ENCODE measurements around the gene RDH8. TPM values are rescaled to one million over a fixed set of nuclear protein-coding genes. Genes with fewer than 3 reads are reported as not detected.

The RDH8 gene, protein sequence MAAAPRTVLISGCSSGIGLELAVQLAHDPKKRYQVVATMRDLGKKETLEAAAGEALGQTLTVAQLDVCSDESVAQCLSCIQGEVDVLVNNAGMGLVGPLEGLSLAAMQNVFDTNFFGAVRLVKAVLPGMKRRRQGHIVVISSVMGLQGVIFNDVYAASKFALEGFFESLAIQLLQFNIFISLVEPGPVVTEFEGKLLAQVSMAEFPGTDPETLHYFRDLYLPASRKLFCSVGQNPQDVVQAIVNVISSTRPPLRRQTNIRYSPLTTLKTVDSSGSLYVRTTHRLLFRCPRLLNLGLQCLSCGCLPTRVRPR
- not detected in 2 replicates for total RNA-seq (2014; rRNA removed; shearing (Covaris generic))

GRCh38 chr19:10013316-10013715 lies at the start of gene RDH8:
RDH8 (plus strand) TSS chr19:10013483; CDS start chr19:10013498, 15 bp downstream.

GRCh38 chr19:10010247-10010691 lies 3.0 kb upstream of the RDH8 start, which contains the start of gene COL5A3:
COL5A3 (minus strand) TSS chr19:10010504; CDS start chr19:10010385, 119 bp downstream.

Small RNA genes lying within 50 kb of the gene (small RNA-seq; reads per million reads assigned to genes)
- gene MIR5589: not detected

Other genes with a start within 250 kb of the RDH8 start
- gene ZNF846, start 244.7 kb upstream of the RDH8 start, total RNA-seq (2014; rRNA removed; shearing (Covaris generic)): 1.9 and 7.7 TPM in 2 replicates
- 27.1 and 35.0 TPM in 2 replicates for gene FBXL12, start 194.4 kb upstream of the RDH8 start, total RNA-seq (2014; rRNA removed; shearing (Covaris generic))
- gene UBL5, start 185.6 kb upstream of the RDH8 start, total RNA-seq (2014; rRNA removed; shearing (Covaris generic)): 429 and 509 TPM in 2 replicates
- gene PIN1, start 178.2 kb upstream of the RDH8 start, total RNA-seq (2014; rRNA removed; shearing (Covaris generic)): 189 and 204 TPM in 2 replicates
- gene OLFM2, start 77.0 kb upstream of the RDH8 start, total RNA-seq (2014; rRNA removed; shearing (Covaris generic)): 0.50 and 0.53 TPM in 2 replicates
- 2.6 and 4.6 TPM in 2 replicates for gene COL5A3, start 3.0 kb upstream of the RDH8 start, total RNA-seq (2014; rRNA removed; shearing (Covaris generic))
- gene SHFL, start 72.8 kb downstream of the RDH8 start, total RNA-seq (2014; rRNA removed; shearing (Covaris generic)): 25.4 and 28.4 TPM in 2 replicates
- 0.34 and 0.94 TPM in 2 replicates for gene ANGPTL6, start 89.2 kb downstream of the RDH8 start, total RNA-seq (2014; rRNA removed; shearing (Covaris generic))
- 119 and 135 TPM in 2 replicates for gene PPAN, start 92.9 kb downstream of the RDH8 start, total RNA-seq (2014; rRNA removed; shearing (Covaris generic))
- gene P2RY11, start 98.2 kb downstream of the RDH8 start, total RNA-seq (2014; rRNA removed; shearing (Covaris generic)): 20.8 and 21.1 TPM in 2 replicates
- 698 and 733 TPM in 2 replicates for gene EIF3G, start 106.4 kb downstream of the RDH8 start, total RNA-seq (2014; rRNA removed; shearing (Covaris generic))
- 221 and 236 TPM in 2 replicates for gene DNMT1, start 181.5 kb downstream of the RDH8 start, total RNA-seq (2014; rRNA removed; shearing (Covaris generic))
- gene S1PR2, start 217.8 kb downstream of the RDH8 start, total RNA-seq (2014; rRNA removed; shearing (Covaris generic)): 18.5 and 21.3 TPM in 2 replicates
- gene MRPL4, start 238.7 kb downstream of the RDH8 start, total RNA-seq (2014; rRNA removed; shearing (Covaris generic)): 144 and 170 TPM in 2 replicates

Data from A375 (cell line).